Adrenal gland (tissue), 12 donors: ENCODE results near the gene SLC25A43. TPM values are rescaled to one million over a fixed set of nuclear protein-coding genes. Genes with fewer than 3 reads are reported as not detected.
"Not testable (repeated sequence)": the region's sequence is repeated elsewhere in the genome, so short reads cannot be mapped to it uniquely, and the experiment has no call there.

Experiments used
- DNase-seq, 7 donors: peaks; one replicate each; pipeline ENCODE4 v3.0.0-alpha.2; 2019 to 2020
- H3K27ac ChIP-seq, 5 donors: fragments of 200-600 bp; sonication (generic) in 4 of 5; 1 replicate in 3 of 5; 2 replicates in 2 of 5; pipeline versions ENCODE4 v1.5.1 to v1.8.0; 2016 to 2020; ENCODE audit warnings: mild to moderate bottlenecking in 1 of 5
- H3K27me3 ChIP-seq: fragments of 200-600 bp; 2 replicates; pipeline ENCODE4 v1.8.0; 2021
- H3K36me3 ChIP-seq, 2 donors: fragments of 200-600 bp; replicated peaks in 1 of 2; 1 replicate in 1 of 2; 2 replicates in 1 of 2; pipeline versions ENCODE4 v1.5.1 to v1.8.0; 2018 to 2022
- H3K4me1 ChIP-seq, 2 donors: fragments of 200-600 bp; replicated peaks in 1 of 2; 1 replicate in 1 of 2; 2 replicates in 1 of 2; pipeline versions ENCODE4 v1.5.1 to v1.8.0; 2018 to 2021
- H3K4me3 ChIP-seq, 4 donors: fragments of 200-600 bp; sonication (generic) in 3 of 4; one replicate each; pipeline ENCODE4 v1.5.1; 2016 to 2018
- H3K9me3 ChIP-seq, 3 donors: fragments of 200-600 bp; sonication (generic) in 1 of 3; replicated peaks in 1 of 3; 1 replicate in 2 of 3; 2 replicates in 1 of 3; pipeline versions ENCODE4 v1.5.1 to v1.8.0; 2016 to 2021
- POLR2A ChIP-seq, 2 donors: fragments of 450-650 bp; IDR thresholded peaks; one replicate each; pipeline ENCODE4 v1.6.1; 2017; ENCODE audit warnings: antibody characterized with exemption in 2 of 2, mild to moderate bottlenecking in 2 of 2, moderate library complexity in 1 of 2
- WGBS, 4 donors: extraction: QIAGEN DNeasy Blood & Tissue Kit in 2 of 4; methylation state at CpG; one replicate each; pipeline versions ENCODE4 v1.1.5 to v1.1.7; 2013 to 2017; 5-methylcytosine and 5-hydroxymethylcytosine counted together
- intact Hi-C, 2 donors: fragments of 100-400 bp; cut with DNase I; formaldehyde crosslinking; loops; one replicate each; pipeline versions ENCODE4 v1.14.1 to v1.15.0; 2022 to 2023
- polyA plus RNA-seq, 3 donors: library from polyadenylated mRNA; stranded (reverse); fragments of 200-250 nt in 2 of 3; fragments of 350-450 nt in 1 of 3; fragmentation: Illumina TruSeq in 1 of 3; extraction: RNeasy Lipid Tissue Mini Kit (QIAGEN cat#74804) in 1 of 3; gene quantifications; one replicate each; pipeline ENCODE4 v1.2.3, GENCODE V29; 2013 to 2014
- total RNA-seq, 9 donors: library from RNA; depleted of rRNA in 4 of 9; stranded (reverse); fragments of >200 nt in 4 of 9; fragments of 120-200 nt in 1 of 9; fragmentation: NEBNext Ultra II Directional in 1 of 9; extraction: Animal tissue kit (Norgen Biotek cat#: 25700) in 1 of 9; gene quantifications; one replicate each; pipeline versions ENCODE4 v1.1.0 to v1.2.4, GENCODE V29; 2013 to 2023
- TF ChIP-seq, protein P1 (sequence below), 6 experiments: fragments of 450-650 bp in 4 of 6; fragments of 200-600 bp in 2 of 6; sonication (generic) in 1 of 6; IDR thresholded peaks; 1 replicate in 5 of 6; 2 replicates in 1 of 6; pipeline versions ENCODE4 v1.5.1 to v1.8.0; 2016 to 2021; ENCODE audit warnings: antibody characterized with exemption in 6 of 6, mild to moderate bottlenecking in 2 of 6, moderate library complexity in 1 of 6
- donor health status: healthy with polysubstance abuse.
- donor health status: Bipolar disorder and iron deficiency.
- donor health status: DM: yes; HTN: yes; CAD: no.
- donor health status: DM: no; HTN: no; CAD: no.
- donor health status: DM: no; HTN: no; CAD: no.
- donor health status: DM: yes; HTN: yes; CAD: no.

Gene SLC25A43
- total and polyA plus RNA-seq, 12 donors = 0.72 to 10.2 (median 3.8) TPM

DNA sequence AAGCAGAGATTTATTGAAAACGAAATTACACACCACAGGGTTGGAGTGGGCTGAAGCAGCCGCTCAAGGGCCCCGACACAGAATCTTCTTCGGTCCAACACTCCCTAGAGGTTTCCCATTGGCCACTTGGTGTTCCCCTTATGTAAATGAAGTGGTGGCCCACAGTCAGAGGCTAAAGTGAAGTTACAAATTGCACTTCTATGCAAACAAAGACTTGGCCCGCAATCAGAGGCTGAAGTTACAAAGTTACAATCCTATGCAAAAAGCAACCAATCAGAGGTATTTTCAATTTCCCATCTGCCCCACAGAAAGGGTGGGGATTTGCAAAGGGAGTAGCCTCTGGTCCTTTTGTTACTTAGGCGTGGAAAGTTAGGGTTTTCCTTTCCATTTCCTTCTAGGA is 35.7 kb upstream of the SLC25A43 start:
- intact Hi-C loops = no loop called here
- H3K9me3 ChIP-seq = no peaks in the 10 kb centered on the region
- H3K27me3 ChIP-seq = no peaks in the 10 kb centered on the region
- H3K27ac ChIP-seq = no peak overlapping the region
- 65 to 88% (median 77%) methylated on average over 6 of the region's 6 CpGs for WGBS, 4 donors
- no peaks in the 10 kb centered on the region for H3K4me1 ChIP-seq
- TF ChIP-seq, protein P1, sequence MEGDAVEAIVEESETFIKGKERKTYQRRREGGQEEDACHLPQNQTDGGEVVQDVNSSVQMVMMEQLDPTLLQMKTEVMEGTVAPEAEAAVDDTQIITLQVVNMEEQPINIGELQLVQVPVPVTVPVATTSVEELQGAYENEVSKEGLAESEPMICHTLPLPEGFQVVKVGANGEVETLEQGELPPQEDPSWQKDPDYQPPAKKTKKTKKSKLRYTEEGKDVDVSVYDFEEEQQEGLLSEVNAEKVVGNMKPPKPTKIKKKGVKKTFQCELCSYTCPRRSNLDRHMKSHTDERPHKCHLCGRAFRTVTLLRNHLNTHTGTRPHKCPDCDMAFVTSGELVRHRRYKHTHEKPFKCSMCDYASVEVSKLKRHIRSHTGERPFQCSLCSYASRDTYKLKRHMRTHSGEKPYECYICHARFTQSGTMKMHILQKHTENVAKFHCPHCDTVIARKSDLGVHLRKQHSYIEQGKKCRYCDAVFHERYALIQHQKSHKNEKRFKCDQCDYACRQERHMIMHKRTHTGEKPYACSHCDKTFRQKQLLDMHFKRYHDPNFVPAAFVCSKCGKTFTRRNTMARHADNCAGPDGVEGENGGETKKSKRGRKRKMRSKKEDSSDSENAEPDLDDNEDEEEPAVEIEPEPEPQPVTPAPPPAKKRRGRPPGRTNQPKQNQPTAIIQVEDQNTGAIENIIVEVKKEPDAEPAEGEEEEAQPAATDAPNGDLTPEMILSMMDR (IDR thresholded peaks at IDR 0.05) = no peak
- no peak for TF ChIP-seq POLR2A (IDR thresholded peaks at IDR 0.05)
- H3K4me3 ChIP-seq = no peak overlapping the region
- DNase-seq = no peak
- no peaks in the 10 kb centered on the region for H3K36me3 ChIP-seq

DNA sequence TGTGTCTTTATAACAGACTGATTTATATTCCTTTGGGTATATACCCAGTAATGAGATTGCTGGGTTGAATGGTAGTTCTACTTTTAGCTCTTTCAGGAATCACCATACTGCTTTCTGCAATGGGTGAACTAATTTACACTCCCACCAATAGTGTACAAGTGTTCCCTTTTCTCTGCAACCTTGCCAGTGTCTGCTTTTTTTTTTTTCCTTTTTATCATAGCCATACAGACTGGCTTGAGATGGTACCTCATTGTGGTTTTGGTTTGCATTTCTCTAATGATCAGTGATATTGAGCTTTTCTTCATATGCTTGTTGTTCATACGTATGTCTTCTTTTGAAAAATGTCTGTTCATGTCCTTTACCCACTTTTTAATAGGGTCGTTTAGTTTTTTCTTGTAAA is 27.3 kb upstream of the SLC25A43 start:
- WGBS, 4 donors = 56 to 72% (median 65%) methylated on average over 2 of the region's 2 CpGs
- H3K36me3 ChIP-seq, H3K9me3 ChIP-seq, H3K27ac ChIP-seq, intact Hi-C loops, H3K4me1 ChIP-seq, H3K4me3 ChIP-seq, DNase-seq: not testable (repeated sequence)
- peaks cover 16% of the 10 kb centered on the region for H3K27me3 ChIP-seq

GRCh38 chrX:119374736-119375135 is 24.4 kb upstream of the SLC25A43 start:
- no peak for DNase-seq
- intact Hi-C loops = no loop called here
- Histone ChIP-seq H3K4me3 (no peak overlapping the region), H3K27ac (no peak overlapping the region), H3K27me3 (peaks cover 16% of the 10 kb centered on the region), H3K4me1 (no peaks in the 10 kb centered on the region), H3K9me3 (no peaks in the 10 kb centered on the region), H3K36me3 (no peaks in the 10 kb centered on the region)
- TF ChIP-seq POLR2A (IDR thresholded peaks at IDR 0.05) = no peak
- TF ChIP-seq, protein P1 (IDR thresholded peaks at IDR 0.05) = no peak
- 57 to 100% (median 67%) methylated on average over 1 to 2 of the region's 2 CpGs for WGBS, 4 donors

GRCh38 chrX:119375561-119375960 is 23.6 kb upstream of the SLC25A43 start:
- intact Hi-C loops = no loop called here
- Histone ChIP-seq H3K9me3 (no peaks in the 10 kb centered on the region), H3K36me3 (no peaks in the 10 kb centered on the region), H3K27ac (no peak overlapping the region), H3K27me3 (peaks cover 16% of the 10 kb centered on the region), H3K4me1 (no peaks in the 10 kb centered on the region), H3K4me3 (no peak overlapping the region)
- DNase-seq = no peak
- TF ChIP-seq, protein P1 (IDR thresholded peaks at IDR 0.05) = no peak
- no peak for TF ChIP-seq POLR2A (IDR thresholded peaks at IDR 0.05)
- 59 to 94% (median 68%) methylated on average over 2 to 3 of the region's 3 CpGs for WGBS, 4 donors

DNA sequence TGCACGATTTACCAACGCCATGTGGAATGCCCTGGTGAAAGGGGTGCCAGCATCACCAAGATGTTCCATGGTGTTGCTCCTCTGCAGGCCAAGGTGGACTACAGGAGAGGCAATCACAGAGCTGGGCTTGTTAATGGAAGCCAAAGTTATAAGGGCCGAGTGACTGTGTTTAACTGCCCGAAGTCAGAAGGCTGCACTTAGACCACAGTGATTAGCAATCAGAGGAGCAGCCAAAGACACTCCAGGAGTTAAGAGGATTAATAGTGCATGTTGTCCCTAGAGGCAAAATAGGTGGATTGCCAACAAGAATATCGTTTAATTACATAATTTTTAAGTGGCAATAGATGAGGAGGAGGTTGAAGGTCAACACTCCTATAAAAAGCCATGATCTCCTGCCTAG is 22.8 kb upstream of the SLC25A43 start:
- intact Hi-C loops = no loop called here
- Histone ChIP-seq H3K36me3 (no peaks in the 10 kb centered on the region), H3K27ac (no peak overlapping the region), H3K27me3 (peaks cover 15% of the 10 kb centered on the region), H3K4me1 (no peaks in the 10 kb centered on the region), H3K4me3 (no peak overlapping the region), H3K9me3 (no peaks in the 10 kb centered on the region)
- 63 to 81% (median 77%) methylated on average over 3 to 5 of the region's 5 CpGs for WGBS, 4 donors
- no peak for DNase-seq
- no peak for TF ChIP-seq POLR2A (IDR thresholded peaks at IDR 0.05)
- TF ChIP-seq, protein P1 (IDR thresholded peaks at IDR 0.05) = no peak
